ENCODE measurements around the gene SCD5.

The SCD5 gene

DNA sequence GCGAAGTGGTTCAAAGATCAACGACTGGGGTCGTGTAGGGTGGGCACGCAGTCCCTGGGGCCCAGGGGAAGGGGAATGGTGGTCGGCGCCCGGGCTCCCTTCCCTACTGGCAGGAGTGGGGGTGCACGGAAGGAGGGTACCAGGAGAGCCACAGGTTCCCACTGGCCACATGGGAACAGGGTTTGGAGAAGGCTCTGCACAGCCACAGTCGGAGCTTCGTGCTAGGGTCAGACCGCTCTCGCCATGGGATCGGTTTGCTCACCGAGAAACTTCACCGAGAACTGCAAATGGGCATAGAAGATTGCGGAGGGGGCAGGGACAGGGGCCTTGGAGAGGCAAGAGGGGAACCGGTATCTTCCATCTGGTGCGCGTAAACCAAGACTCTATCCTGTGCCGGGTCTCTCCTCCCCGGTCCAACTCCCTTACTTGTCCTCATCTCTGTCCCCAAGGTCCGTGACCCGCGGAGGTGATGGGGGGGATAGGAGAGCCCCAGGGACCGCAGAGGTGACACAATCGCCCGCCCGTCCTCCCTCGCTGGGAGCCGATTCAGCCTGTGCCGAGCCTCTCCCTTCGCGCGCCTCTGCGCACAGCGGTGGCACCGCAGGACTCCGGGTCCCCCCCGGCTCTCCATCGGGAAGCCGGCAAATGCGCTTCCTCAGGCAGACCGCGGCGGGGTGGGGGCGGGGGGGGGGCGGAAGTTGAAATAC lies 1.0 kb downstream of the SCD5 start:
- in situ Hi-C loops (cut with HindIII; ENCODE audit: low sequenced_read_pairs), result no loop called here

DNA sequence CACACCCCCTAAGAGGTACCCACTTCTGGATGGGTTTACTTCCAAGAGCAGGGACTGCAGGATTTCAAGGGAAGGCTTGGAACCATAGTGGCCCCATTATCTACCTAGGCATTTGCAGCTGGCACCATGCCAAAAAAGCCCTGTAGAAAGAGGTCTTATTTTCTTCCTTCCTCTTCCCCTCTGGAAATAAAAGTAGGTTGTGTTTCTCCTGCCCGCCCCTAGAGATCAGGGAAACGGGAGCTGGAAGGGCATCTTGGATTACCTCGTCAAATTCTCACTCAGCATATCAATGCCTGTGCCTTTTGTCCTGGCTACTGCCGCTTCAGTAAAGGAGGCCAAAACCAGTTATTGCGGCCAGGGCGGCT lies 1.6 kb downstream of the SCD5 start:
- in situ Hi-C loops (cut with HindIII; ENCODE audit: low sequenced_read_pairs), result no loop called here

DNA sequence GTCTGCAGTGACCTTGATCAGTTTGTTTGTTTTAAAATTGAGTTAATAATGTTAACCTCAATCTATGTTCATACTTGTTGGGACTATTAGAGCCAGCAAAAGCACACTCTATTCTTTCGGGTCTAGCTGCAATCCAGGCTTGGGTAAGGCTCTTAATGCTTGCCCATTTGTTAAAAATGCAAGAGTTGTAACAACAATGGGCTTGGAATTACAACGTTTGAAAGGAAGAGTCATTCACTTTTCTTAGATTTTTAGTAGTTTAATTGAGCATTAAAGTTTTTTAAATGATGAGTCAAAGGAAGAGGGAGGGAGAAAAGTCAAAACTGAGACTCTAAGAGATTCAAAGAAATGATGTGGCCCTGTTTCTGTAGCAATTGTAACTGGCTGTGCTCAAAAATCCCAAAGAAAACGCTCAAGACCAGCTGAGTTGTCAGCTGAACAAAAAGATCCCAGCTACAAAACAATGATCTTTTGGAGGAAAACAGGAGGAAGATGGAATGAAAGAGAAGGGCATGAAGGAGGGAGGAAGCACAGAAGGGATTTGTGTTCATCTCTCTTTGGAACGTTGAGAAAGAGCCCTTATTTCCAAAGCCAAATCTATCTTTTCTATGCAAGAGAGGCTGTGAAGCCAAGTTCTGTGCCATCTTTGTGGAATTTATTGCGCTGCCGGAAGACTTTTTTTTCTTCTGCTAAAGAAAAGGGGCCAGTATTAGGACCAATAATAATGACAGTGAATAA lies 5.5 kb downstream of the SCD5 start:
- in situ Hi-C loops (cut with HindIII; ENCODE audit: low sequenced_read_pairs), result no loop called here

DNA sequence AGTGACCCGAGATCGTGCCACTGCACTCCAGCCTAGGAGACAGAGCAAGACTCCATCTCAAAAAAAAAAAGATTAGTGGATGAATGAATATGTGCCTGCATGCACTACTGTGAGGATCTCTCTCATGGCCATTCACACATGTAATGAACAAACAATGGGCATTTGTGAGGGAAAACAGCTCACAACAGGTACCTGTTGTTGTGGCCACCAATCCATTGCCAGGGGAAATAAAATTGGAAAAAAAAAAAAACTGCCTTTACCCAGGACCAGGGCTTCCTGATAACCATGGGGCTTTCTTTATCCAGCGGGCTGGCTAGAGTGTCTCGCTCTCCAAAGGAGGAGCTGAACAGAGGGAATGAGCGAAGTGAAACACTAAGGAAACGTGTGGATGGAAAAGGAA lies 7.4 kb downstream of the SCD5 start:
- in situ Hi-C loops (cut with HindIII; ENCODE audit: low sequenced_read_pairs), result no loop called here

DNA sequence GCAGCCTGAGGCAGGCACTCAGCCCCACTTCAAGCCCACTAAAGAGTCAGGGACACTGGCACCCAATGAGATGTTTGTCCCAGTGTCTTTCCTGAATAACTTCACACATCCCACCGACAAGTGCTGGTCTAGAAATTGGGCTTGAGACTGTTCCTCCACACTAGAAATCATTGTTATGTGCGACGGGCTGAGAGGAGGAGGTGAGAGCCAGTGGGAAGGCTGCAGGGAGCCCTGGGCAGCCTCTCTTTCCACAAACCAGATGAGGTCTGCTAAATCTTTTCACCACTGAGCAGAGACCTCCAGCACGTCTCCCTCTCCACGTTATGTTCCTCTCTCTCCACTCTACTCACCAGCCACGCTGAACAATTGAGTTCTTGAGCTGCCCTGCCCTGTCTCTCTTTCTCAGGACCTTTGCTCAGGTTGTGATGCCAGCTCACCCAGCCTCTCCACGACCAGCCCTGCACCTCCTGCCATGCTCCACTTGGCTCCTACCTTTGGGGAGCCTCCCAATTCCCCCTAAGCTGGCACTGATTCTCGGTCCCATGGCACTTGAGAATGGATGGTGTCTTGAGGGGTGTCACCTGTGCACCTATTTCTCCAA lies 8.4 kb downstream of the SCD5 start:
- in situ Hi-C loops (cut with HindIII; ENCODE audit: low sequenced_read_pairs), result no loop called here

DNA sequence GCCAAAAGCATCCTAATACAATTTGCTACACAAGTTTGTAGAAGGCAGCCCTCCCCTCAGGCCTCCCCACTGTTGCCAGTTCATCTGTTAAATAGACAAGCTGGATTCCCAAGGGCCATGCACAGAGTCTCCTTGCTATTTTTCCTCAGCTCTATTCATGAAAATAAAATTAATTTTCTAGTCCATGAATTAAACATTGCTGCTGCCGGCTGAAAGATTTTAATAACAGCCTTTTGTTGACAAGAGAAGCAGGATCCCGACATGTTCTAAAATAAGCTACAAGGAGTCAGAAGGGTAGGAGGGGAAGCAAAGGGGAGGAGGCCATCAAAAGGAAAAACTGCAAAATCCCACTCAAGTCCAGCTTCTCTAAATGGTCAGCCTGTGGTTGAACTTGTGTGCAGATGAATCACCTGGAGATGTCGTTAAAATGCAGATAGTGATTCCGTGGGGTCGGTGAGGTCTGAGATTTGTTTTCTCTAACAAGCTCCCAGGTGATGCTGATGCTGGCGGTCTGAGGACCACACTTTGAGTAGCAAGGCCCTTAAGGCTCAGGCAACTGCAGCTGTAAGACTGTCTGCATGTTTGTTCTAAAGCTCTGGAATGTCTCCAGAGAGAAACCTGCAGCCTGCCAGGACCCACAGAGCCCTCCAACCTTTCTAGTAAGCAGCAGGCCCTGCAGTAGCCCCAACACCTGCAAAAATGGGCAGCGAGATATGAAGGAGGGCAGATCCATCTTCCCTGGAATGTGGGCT lies 9.4 kb downstream of the SCD5 start:
- in situ Hi-C loops (cut with HindIII; ENCODE audit: low sequenced_read_pairs), result no loop called here

DNA sequence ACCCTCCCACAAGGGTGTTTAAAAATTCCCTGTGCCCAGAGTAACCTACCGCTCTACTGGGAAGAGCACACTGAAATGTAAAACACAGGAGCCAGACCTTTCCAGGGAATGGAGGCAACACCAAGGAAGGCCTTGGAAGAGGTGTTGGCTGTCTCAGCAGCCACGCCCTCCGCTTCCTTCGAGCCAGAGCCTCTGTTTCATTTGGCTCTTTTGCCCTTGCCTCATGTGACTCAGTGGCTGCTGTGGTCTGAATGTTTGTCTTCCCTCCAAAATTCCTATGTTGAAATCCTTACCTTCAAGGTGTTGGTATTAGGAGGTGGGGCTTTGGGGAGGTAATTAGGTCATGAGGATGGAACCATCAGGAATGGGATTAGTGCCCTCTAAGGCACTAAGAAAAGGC lies 11.3 kb downstream of the SCD5 start:
- in situ Hi-C loops (cut with HindIII; ENCODE audit: low sequenced_read_pairs), result no loop called here

DNA sequence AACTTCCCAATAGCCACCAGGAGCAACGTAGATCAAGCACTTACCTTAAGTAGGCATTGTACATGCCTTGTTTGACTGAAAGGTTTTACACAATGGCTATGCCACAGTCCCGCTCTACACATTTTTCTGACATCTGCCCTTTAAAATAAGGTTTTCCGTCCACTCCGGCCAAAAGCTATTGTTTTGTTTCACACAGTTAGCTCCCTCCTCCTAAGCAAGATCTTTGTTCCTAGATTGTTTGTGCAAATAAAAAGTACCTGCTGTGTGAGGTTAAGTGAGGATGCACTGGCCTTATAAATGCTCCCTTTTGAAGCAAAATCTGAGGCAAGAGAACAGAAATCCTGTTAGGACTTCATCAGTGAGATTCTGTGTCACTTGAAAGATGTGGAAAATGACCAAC lies 11.8 kb downstream of the SCD5 start:
- in situ Hi-C loops (cut with HindIII; ENCODE audit: low sequenced_read_pairs), result no loop called here

DNA sequence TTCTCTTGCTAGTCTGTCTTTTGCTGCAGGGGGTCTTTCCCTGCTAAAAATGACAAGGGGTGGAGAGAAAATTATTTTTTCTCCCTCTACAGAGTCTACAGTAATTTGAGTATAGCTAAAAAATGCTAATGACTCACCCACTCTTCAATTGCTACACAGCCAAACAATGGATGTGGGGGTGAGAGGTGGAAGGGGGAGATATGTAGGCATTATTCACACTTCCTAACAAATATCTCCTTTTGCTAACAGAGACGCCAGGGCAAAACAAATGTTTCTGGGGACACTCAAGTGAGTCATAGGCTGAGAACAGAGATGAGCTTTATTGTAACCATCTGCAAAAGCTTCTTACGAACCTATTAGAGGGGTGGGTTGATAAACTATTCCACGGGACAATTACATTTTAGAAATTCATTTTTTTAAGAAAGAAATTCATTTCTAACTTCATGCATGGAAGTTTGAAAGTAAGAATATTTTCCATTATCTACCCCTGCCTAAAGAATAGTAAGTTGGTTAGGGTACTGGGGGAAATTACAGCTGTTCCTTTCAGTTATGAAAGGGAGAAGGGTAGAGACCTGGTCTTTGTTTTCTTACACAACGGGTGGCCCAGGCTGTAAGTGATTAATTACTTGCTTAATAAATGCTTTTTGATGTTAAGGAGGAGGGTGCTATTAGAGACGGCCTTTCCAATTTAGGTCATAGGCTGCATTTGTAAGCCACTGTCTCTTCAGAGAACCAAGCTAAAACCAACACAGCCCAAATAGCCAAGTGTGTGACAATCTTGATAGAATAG lies 12.8 kb downstream of the SCD5 start:
- in situ Hi-C loops (cut with HindIII; ENCODE audit: low sequenced_read_pairs), result no loop called here

DNA sequence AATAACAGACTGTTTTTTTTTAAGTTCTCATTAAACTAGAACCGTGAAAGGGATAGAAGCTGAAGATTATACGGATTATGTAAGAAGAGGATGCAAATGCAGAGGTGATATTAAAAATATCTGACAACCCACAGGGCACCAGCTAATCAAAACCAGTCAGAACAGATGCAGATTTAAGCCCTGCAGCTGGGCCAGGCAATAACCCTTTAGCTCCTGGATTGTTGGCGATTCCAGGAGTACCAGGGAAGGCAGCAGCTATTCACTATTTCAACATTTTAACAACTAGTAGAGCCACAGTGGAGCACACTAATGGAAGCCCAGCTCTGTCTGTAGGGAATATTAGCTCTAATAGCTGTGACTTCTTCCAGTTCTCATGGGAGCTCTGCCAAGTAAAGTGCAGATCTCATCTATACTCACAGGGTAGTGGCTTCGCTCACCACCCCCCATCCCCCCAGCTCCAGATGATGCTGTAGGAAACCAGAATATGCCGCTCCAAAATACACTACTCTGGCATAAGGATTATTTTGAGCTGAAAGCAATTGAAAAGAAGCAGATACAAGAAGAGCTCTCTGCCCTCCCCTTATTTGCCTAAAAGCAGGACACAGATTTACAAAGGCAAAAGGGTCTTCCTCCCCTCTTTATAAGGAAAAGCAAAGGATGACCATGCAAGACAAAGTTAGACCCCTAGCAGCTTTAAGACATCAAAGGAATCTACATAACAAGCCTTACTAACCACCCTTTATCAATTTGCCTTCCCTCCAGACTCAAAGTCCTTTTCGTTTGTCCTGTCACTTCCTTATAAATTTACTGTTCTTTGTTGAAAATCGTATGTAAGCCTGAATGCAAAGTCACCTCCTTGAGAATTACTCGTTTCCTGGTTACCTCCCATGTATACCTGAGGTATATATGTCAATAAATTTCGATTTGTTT lies 13.7 kb downstream of the SCD5 start:
- in situ Hi-C loops (cut with HindIII; ENCODE audit: low sequenced_read_pairs), result no loop called here

DNA sequence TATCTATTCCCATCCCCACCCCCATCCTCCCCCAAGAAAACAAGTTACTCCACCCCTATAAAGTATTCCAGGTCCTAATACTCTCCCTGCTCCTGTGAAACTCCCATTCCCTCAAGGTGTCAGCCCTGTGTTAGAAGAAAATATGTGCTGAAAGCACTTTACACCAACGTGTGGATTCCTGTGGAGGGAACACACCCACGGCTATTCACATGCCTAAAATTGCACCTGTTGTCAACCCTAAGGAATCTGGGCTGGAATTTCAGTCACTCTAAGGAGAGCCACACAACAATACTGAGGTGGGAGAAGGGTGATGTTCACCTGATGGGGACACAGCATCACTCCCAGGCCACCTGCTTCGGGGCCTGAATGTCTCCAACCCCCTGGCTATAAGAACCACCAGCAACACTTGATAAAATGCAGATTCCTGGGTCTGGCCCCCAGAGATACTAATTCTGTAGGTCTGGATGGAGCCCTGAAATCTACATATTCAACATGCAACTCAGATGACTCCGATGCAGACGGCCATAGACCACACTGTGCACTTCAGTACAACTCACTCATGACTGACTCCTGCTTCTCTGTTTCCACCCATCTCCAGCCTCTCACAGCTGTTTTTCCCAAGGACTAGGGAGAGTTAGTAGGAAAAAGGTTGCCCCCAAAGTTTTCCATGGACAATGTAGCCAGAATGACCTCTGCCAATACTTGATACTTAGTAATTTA lies 15.8 kb downstream of the SCD5 start:
- in situ Hi-C loops (cut with HindIII; ENCODE audit: low sequenced_read_pairs), result no loop called here

DNA sequence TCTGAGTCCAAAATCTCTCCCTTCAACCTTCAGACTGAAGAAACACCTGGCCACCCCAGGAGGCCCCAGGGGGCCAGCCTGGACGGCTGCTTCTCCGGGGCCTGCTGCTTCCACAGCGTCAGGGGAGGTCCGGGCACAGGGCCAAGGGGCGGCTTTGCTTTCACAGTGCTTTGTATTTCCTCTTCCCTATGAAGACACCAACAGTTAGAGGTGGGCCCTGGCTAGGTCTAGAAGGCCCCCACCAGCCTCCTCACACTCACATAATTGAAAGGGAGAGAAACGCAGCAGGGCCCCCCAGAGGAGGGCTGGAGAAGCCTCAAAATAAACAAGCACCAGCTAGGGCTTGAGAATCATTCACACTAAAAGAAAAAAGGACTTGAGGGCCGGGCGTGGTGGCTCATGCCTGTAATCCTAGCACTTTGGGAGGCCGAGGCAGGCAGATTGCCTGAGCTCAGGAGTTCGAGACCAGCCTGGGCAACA lies 17.8 kb downstream of the SCD5 start:
- in situ Hi-C loops (cut with HindIII; ENCODE audit: low sequenced_read_pairs), result no loop called here

DNA sequence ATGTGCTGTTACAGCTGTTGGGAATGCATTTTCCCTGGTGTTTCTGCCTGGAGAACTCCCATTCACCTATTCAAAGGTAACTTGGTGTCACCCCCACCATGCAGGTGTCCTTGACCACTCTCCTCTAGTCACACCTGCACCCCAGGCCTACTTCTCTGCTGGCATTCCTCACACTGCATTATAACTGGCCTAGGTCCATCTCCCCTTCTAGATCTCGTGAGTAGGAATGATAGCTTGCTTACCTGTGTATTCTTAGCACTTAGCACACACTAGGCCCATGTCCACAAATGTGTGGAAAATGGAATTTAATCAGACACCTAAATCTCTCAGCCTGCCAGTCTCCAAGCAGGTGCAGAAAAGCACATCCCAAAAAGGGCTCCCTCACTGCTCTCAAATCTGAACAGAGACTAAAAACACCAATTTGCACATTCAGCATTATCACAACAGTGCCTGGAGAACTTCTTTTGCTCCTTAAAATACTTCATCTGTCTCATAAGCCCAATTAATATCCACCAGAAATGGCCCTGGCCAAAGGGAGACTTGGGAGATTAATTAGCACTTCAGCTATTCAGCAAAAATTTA lies 18.3 kb downstream of the SCD5 start:
- in situ Hi-C loops (cut with HindIII; ENCODE audit: low sequenced_read_pairs), result no loop called here

DNA sequence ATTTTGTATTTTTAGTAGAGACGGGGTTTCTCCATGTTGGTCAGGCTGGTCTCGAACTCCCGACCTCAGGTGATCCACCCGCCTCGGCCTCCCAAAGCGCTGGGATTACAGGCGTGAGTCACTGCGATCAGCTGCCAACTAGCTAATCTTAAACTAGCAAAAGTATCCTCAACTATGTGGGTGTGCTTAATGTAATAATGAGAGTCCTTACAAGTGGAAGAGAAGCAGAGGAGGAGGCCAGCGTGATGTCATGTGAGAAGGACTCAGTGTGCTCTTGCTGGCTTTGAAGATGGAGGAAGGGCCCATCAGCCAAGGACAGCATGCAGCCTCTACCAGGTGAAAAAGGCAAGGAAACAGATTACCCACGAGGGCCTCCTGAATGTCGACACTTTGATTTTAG lies 19.6 kb downstream of the SCD5 start:
- in situ Hi-C loops (cut with HindIII; ENCODE audit: low sequenced_read_pairs), result no loop called here

DNA sequence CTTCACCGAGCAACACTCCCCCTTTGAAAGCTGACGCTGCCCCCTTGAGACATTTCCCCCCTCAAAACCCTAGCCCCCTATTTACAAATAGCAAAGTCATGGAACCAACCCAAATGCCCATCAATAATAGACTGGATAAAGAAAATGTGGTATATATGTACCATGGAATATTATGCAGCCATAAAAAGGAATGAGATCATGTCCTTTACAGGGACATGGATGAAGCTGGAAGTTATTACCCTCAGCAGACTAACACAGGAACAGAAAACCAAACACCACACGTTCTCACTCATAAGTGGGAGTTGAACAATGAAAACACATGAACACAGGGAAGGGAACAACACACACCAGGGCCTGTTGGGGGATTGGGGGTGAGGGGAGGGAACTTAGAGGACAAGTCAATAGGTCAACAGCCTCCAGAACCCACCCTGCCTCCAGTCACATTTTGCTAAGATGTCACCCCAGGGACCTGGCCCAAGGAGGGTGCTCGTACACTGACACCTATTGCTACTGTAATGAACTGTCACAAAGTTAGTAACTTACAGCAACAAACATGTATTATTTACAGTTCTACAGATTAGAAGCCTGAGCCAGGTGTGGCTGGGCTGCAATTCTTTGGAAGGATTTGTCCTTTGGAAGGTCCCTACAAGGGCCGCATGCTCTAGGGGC lies 20.6 kb downstream of the SCD5 start:
- in situ Hi-C loops (cut with HindIII; ENCODE audit: low sequenced_read_pairs), result no loop called here

DNA sequence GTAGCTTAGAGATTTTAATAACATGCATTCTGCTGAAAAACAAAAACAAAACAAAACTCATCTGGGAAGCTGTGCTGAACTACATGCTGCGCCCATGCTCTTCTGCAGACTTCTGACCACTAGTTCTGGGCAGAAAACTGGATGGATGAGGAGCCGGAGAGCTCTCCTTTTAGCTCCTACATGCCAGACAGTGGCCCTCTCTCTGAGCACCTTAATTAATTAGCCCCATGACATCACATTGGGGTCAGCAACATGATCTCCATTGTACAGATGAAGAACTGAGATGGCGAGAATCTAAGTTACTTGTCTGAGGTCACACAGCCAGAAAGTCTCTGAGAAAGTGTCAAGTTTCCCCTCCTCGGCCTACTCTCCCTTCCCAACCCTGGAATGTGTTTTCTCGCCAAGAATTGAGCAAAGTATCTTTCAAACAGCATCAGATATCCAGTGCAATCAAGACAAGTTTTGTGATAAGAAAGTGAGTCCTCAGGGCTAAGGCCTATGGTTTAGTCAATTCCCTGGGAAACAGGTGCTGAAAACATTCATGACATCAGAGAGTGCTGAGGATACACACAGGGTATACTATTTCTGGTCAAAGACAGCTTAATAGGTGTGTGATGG lies 21.6 kb downstream of the SCD5 start:
- in situ Hi-C loops (cut with HindIII; ENCODE audit: low sequenced_read_pairs), result no loop called here

DNA sequence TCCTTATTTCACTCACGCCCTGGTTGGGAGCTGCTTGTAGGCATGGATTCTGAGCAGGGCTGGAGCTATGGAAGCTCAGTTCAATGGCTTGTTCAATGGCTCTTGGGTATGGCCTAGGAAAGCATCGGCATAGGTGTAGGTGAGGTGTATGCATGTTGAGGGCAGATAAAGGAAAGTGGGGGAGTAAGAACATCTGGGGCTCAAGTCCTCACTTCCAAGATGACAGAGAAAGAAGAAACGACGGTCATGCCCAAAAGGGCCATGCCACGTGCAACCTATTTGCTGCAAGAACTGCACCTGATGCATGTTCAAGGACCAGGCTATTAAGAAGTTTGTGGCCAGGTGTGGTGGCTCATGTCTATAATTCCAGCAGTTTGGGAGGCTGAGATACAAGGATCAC lies 23.4 kb downstream of the SCD5 start:
- in situ Hi-C loops (cut with HindIII; ENCODE audit: low sequenced_read_pairs), result no loop called here

DNA sequence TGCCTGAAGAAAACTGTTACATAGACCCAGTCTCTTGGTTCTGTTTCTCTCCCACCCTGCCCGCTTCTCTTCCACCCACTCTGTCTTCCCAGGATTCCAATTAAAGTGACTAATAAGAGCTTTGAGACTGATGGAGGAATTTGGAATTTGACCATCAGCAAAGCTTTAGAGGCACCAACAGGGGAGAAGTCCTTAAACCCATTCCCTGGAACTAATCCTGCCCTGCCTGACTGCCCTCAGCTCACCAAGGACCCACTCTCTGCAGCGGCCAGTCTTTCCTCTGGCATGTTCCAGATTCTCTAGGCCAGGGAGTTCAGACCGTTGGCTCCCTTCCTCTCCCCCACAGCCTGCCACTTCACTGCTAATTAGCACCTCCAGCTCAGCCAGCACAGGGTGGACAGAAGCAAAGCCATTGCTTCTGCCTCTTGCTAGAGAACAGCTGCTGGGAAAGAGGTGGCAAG lies 23.9 kb downstream of the SCD5 start:
- in situ Hi-C loops (cut with HindIII; ENCODE audit: low sequenced_read_pairs), result no loop called here

All from DLD1 (cell line).